NCI-H226 (cell line): Measurements from ENCODE around the gene LRR1.

Experiments
- DNase-seq: peaks from one replicate; pipeline ENCODE4 v3.0.0-alpha.2; 2015

Gene LRR1

DNA sequence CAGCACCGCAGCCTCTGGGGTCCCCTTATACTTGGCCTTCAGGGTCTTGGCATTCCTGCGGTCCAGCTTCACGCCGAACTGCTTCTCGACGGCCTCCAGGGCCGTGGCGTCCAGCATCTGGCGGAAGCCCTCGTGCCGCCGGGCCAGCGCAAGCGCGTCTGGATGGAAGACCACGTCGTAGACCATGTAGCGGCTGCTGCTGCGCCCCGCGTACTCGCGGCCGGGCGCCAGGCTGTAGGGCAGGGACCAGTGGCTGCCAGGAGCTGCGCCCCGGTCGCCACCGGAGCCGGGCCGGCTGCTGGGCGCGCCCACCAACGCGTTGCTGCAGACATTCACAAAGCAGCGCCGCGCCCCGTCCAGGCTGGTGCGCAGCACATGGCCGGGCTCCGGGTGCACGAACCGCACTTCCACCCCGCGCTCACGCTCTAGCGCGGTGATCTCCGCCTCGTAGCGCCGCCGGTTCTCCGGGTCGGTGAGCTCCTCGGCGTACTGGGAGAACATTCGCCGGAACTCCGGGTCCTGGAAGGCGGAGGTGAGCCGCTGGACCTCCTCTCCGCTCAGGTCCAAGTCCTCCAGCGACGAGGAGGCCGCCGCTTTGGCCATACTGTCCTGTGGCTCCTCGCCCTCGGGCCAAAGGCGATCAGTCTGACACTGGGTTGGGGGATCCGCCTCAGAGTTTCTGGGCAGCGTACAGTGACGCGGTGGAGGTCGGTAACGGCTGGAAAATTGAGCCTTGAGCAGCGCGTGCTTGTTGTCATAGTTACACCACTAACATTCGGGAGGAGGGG, 36.0 kb downstream of the LRR1 start, which contains the start of gene DNAAF2:
DNAAF2 (minus strand) TSS at position 698 of the 788 bp plus-strand sequence; CDS start at position 603, 95 bp downstream.
- peak; percentile 45 for DNase-seq

DNA sequence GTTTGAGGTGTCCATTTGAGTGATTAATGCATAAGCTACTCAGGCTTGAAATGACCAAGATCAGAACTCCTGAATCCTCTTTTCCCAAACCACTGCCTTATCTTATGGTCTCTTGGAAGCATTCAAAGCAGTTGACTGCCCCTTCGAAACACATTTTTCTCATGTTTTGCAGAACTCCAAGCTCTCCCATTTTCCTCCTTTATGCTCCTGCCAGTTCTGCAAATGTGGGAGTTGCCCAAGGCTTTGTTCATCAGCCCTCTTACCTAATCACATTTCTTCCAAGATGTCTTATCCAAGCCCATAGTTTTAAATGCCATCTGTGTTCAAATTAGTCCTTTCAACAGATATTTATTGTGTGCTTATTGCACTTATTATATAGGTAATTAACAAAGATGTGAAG, 38.1 kb downstream of the LRR1 start:
- DNase-seq = peak; percentile 75

DNA sequence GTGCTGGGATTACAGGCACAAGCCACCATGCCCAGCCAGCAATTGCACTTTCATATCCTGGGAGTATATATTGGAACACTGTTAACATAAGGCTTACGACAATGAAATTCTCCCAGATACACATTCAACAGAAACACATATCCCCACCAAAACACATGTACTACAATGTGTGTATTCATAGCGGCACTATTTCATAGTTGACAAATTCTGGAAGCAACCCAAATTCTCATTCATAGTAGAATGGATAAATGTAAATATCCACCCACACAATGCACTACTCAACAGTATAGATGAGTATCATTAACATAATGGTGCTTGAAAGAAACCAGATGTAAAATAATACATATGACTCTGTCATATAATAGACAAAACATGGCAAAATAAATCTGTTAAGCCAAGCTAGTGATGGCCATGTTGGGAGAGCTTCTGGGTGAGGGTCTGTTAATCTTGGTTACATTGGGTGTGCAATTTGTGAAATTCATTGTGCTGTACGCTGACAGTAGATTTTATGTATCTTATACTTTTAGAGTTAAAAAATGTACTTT, 38.9 kb downstream of the LRR1 start:
- no peak for DNase-seq

GRCh38 chr14:49640540-49641417, 42.0 kb downstream of the LRR1 start:
- no peak for DNase-seq

- peak; percentile 36 for DNase-seq
These were observed 43.0 kb downstream of the LRR1 start for GRCh38 chr14:49641697-49642129.

GRCh38 chr14:49642163-49642562, 43.4 kb downstream of the LRR1 start:
- DNase-seq = no peak

DNA sequence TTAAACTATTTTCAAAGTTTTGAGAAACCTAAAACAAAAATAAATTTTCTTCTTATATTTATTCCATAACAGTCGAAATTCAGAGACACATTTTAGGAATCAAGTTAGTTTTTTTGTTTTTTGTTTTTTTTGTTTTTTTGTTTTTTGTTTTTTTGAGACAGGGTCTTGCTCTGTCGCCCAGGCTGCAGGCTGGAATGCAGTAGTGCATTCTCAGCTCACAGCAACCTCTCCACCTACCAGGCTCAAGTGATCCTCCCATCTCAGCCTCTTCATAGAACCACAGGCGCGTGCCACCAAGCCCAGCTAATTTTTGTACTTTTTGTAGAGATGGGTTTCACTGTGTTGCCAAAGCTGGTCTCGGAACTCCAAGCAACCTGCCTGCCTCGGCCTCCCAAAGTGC, 54.8 kb downstream of the LRR1 start:
- no peak for DNase-seq

GRCh38 chr14:49654511-49654910, 55.8 kb downstream of the LRR1 start:
- no peak for DNase-seq

- DNase-seq = peak; percentile 13
These were observed 58.8 kb downstream of the LRR1 start for GRCh38 chr14:49657500-49657899.

DNA sequence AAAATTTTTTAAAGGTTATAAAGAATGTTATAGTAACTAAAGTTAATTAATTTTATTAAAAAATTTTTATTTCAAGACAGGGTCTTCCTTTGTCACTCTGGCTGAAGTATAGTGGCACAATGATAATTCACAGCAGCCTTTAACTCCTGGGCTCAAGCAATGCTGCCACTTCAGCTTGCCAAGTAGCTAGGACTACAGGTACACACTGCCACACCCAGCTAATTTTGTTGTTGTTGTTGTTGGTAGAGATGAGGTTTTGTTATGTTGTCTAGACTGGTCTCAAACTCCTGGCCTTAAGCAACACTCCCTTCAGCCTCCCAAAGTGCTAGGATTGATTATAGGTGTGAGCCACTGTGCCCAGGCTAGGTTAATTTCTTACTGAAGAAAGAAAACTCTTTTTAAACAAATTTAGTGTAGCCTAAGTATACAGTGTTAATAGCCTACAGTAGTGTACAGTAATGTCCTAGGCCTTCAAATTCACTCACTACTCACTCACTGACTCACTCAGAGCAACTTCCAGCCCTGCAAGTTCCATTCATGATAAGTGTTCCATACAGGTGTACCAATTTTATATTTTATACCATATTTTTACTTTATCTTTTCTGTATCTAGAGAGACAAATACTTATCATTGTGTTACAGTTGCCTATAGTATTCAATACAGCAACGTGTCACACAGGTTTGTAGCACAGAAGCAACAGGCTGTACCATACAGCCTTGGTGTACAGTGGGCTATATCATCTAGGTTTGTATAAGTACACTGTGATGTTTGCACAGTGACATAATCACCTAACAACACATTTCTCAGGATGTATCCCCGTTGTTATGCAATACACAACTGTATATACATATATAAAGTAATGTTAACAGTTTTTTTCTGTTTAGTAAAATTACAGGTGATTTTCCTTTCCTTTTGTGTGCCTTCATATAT, 61.1 kb downstream of the LRR1 start:
- DNase-seq = no peak
